GM19372 (cell line): ENCODE data around the gene LRRC15.

Experiments
- ATAC-seq: cut with Tn5 transposase; IDR thresholded peaks from one replicate; pipeline ENCODE4 v1.9.1; 2021; ENCODE audit warnings: mild to moderate bottlenecking, low read depth, moderate library complexity; ENCODE audit not compliant: unreplicated experiment

The LRRC15 gene

GRCh38 chr3:194386648-194387047, 17.1 kb upstream of the LRRC15 start:
- ATAC-seq, result no peak

GRCh38 chr3:194386066-194386465, 16.5 kb upstream of the LRRC15 start:
- ATAC-seq, result no peak

DNA sequence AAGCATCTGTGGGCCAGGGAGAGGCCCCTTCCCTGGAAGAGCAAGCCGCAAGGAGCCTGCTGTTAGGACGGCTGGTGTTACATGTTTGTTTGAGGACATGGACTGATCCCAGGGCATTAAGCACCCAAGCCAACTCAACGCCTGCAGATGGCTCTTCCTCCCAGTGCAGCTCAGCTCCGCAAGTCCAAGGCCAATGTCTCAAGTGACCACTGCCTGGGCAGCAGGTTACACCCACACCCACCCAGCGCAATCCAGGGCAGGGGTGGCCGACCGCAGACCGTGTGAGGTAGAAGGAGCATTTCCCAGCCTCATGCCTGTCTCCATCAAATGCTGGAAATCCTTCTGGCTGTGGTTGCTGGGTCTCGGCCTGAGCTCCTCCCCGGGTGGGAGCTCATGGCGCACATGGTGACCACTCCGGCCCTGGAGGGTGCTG, 15.0 kb upstream of the LRRC15 start:
- no peak for ATAC-seq

DNA sequence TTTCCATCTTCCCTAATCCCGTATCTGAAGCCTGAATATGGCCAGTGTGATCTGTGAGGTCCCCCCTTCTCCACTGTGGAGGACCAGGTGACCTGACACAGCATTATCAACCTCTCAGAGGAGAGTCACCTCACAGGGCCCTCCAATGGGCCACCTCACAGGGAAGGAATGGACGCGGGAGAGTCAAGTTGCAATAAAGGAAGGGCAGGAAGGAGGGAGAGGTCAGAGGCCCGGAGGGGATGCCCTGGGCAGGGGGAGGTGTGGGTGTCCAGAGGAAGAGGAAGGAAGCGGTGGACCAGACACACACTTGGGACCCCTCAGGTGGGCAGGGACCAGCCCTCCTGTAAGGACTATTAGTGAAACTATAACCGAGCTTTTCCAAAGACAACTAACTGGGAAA, 14.6 kb upstream of the LRRC15 start:
- no peak for ATAC-seq

- ATAC-seq, result no peak
Measured at GRCh38 chr3:194383276-194383940, 13.9 kb upstream of the LRRC15 start.

GRCh38 chr3:194382892-194383223, 13.3 kb upstream of the LRRC15 start:
- ATAC-seq, result no peak

- no peak for ATAC-seq
Measured at GRCh38 chr3:194382196-194382891, 12.8 kb upstream of the LRRC15 start.

- ATAC-seq, result no peak
Measured at GRCh38 chr3:194381460-194381875, 11.9 kb upstream of the LRRC15 start.

DNA sequence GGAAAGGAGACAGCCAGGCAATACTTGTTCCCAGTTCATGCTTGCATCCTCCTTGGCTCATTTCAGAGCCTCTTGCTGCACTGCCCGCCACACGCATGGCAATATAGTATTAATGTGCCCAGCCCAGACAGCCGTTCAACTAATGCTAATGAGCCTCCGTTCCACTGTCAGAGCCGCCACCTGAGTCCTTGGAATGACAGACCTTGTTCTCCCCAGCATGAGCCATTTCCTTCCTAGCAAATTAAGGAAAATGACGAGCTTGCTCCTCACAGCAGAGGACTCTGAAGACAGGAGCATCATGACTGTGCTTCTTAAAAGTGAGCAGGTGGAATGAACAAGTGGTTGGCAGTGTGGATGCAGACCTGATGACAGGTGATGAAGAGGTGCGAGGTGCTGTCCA, 10.8 kb upstream of the LRRC15 start:
- ATAC-seq, result no peak

DNA sequence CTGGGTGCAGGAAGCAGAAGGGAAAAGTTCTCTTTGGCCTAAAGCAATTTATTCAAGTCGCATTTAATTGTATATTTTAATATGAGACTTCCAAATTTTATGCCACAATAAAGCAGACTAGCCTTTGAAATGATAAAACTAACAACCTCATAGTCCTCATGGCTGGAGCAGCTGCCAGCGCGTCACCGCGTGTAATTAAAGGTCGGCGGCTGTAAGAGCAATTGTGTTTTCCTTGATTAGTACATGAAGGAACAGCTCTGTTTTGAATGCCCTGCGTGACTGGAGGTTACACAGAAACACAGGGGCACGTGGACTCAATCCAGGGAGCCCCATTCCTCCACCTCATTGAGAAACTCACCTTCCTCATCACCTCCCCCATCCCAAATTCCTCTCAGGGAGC, 10.1 kb upstream of the LRRC15 start:
- ATAC-seq, result no peak

- ATAC-seq, result no peak
Measured at GRCh38 chr3:194379231-194379630, 9.7 kb upstream of the LRRC15 start.

GRCh38 chr3:194377708-194378107, 8.2 kb upstream of the LRRC15 start:
- no peak for ATAC-seq

GRCh38 chr3:194376241-194376560, 6.7 kb upstream of the LRRC15 start:
- no peak for ATAC-seq

GRCh38 chr3:194375473-194376240, 6.1 kb upstream of the LRRC15 start:
- ATAC-seq, result no peak

DNA sequence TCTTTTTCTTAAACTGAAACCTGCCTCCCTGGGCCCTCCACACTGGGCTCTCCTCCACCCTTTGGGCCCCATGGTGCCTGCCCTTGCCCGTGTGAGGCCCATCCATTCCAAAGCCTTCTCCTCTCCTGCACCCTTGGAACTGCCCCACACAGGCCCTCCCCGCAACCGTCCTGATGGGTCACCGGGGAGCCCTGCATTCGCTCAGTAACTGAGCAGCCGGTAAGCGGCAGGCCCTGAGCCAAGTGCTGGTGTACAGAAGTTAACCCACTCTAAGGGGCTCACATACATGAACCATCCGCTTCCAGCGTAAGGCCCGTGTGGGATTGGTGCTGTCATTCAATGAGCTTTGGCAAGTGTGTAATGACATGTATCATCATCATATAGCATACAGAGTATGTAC, 5.4 kb upstream of the LRRC15 start:
- no peak for ATAC-seq

DNA sequence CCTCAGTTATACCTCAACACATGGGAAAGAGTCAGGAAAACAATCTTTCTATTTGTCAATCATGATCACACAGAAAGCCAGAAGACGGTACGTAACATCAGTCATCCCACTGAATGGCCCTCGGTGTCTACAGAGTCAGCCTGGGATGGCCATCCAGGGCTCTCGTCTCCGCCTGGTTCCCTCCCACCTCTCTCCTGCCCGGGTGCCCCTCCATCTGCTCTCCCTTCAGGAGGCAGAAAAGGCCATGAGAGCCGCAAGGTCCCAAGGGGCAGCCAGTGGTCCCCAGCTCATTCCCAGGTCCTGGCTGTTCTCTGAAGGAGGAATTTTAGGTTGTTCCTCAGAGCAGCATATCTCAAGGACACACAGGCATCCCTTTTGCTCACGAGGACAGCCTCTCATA, 4.4 kb upstream of the LRRC15 start:
- no peak for ATAC-seq

DNA sequence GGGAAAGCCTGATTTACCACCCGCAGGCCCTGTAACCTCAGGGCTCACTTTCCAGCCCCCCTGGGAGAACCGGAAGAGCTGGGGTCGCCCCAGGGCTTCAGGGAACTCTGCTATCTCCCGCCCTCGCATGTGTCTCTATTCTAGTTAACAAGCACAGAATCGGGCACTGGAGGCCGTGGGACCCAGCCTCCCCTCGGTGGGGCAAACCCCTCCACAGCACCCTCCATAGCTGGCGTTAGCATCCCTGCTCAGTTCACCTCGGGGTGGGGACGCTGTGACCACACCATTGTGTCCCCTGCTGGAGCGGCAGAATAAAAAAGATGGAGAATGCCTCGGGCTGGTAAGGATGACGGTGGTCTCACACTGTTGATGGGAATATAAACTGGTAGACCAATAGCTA, 3.5 kb upstream of the LRRC15 start:
- no peak for ATAC-seq

GRCh38 chr3:194370753-194371152, 1.2 kb upstream of the LRRC15 start:
- no peak for ATAC-seq

- no peak for ATAC-seq
Measured at GRCh38 chr3:194368918-194369317, 625 bp downstream of the LRRC15 start.

- ATAC-seq, result no peak
Measured at GRCh38 chr3:194367992-194368841, 1.3 kb downstream of the LRRC15 start.

GRCh38 chr3:194365978-194366490, 3.5 kb downstream of the LRRC15 start:
- no peak for ATAC-seq
